Endothelial cell of umbilical vein (primary cell): Measurements from ENCODE around the gene EXOC6. TPM values are rescaled to one million over a fixed set of nuclear protein-coding genes. Genes with fewer than 3 reads are reported as not detected.
"Not testable (repeated sequence)": the region's sequence is repeated elsewhere in the genome, so short reads cannot be mapped to it uniquely, and the experiment has no call there.

Experiments
- BruUV-seq: library from RNA; stranded (reverse); fragments of 400-500 nt; replicated peaks from 2 replicates; lab custom pipeline; 2021; lab: Mats Ljungman, UMichigan
- CTCF ChIA-PET: fragments of 300-600, 350-600 bp; sonication (Branson Sonifier 250); formaldehyde crosslinking; loops from one replicate; lab custom pipeline; 2021; ENCODE audit warnings: antibody characterized with exemption, inconsistent platforms; lab: Charles Lee
- POLR2A ChIA-PET: fragments of 300-600, 350-600 bp; sonication (Branson Sonifier 250); formaldehyde crosslinking; loops from one replicate; lab custom pipeline; 2021; ENCODE audit warnings: antibody characterized with exemption, inconsistent platforms; lab: Charles Lee
- DNase-seq: peaks from one replicate; pipeline ENCODE4 v3.0.0-alpha.2; 2011; ENCODE audit warnings: low read depth, low spot score
- FAIRE-seq: peaks from 2 replicates; lab custom pipeline; 2011; peaks lifted over from hg19 to GRCh38; lab: Jason Lieb, UNC
- H2AFZ ChIP-seq: 2 replicates; pipeline ENCODE4 v1.6.0; 2012; ENCODE audit warnings: low read depth, low read length, control low read depth, inconsistent platforms
- H3K27ac ChIP-seq: 2 replicates; pipeline ENCODE4 v1.5.1; 2011; ENCODE audit warnings: low read depth, mild to moderate bottlenecking, control low read depth, low read length, moderate library complexity; ENCODE audit not compliant: insufficient read depth
- H3K27me3 ChIP-seq, 2 experiments: 2 replicates each; pipeline versions ENCODE4 v1.6.0 to v1.6.1; 2011; ENCODE audit warnings: low read length in 2 of 2, mixed read lengths in 1 of 2; ENCODE audit not compliant: control insufficient read depth in 2 of 2, insufficient read depth in 2 of 2
- H3K36me3 ChIP-seq, 2 experiments: 2 replicates in 1 of 2; 3 replicates in 1 of 2; pipeline ENCODE4 v1.5.1; 2011; ENCODE audit warnings: low read length in 2 of 2, mild to moderate bottlenecking in 1 of 2, moderate library complexity in 1 of 2; ENCODE audit not compliant: control insufficient read depth in 2 of 2, insufficient read depth in 2 of 2; ENCODE audit errors: extremely low read depth in 1 of 2
- H3K4me1 ChIP-seq: 3 replicates; pipeline ENCODE4 v1.5.1; 2011; ENCODE audit warnings: mild to moderate bottlenecking, low read length; ENCODE audit not compliant: control insufficient read depth, insufficient read depth; ENCODE audit errors: extremely low read depth
- H3K4me2 ChIP-seq: 2 replicates; pipeline ENCODE4 v1.6.1; 2011; ENCODE audit warnings: low read length, control low read depth, mixed read lengths; ENCODE audit not compliant: insufficient read depth
- H3K4me3 ChIP-seq, 3 experiments: fragments of 200-600 bp in 1 of 3; sonication (generic), shearing (Covaris generic) in 1 of 3; replicated peaks in 1 of 3; 2 replicates each; pipeline ENCODE4 v1.5.1; 2011 to 2016; ENCODE audit warnings: control low read depth in 3 of 3, low read length in 3 of 3, mild to moderate bottlenecking in 2 of 3, inconsistent platforms in 1 of 3, low read depth in 1 of 3, moderate library complexity in 1 of 3; ENCODE audit not compliant: insufficient read depth in 1 of 3
- H3K79me2 ChIP-seq: 2 replicates; pipeline ENCODE4 v1.6.0; 2012; ENCODE audit warnings: low read length, inconsistent platforms; ENCODE audit not compliant: control insufficient read depth, insufficient read depth
- H3K9ac ChIP-seq: replicated peaks from 2 replicates; pipeline ENCODE3; 2011; ENCODE audit warnings: low read length, control low read depth; ENCODE audit not compliant: insufficient read depth; ENCODE audit errors: extremely low read depth
- H3K9me1 ChIP-seq: replicated peaks from 3 replicates; pipeline ENCODE4 v1.6.0; 2011; ENCODE audit warnings: mild to moderate bottlenecking, low read length; ENCODE audit not compliant: control insufficient read depth, insufficient read depth; ENCODE audit errors: extremely low read depth
- H3K9me3 ChIP-seq: replicated peaks from 2 replicates; pipeline ENCODE4 v1.5.1; 2012; ENCODE audit warnings: low read length, inconsistent platforms; ENCODE audit not compliant: control insufficient read depth, insufficient read depth
- H4K20me1 ChIP-seq: replicated peaks from 2 replicates; pipeline ENCODE3; 2011; ENCODE audit warnings: mild to moderate bottlenecking, low read length; ENCODE audit not compliant: control insufficient read depth, insufficient read depth; ENCODE audit errors: extremely low read depth
- EZH2 ChIP-seq: IDR thresholded peaks from 2 replicates; pipeline ENCODE4 v1.6.1; 2012; ENCODE audit warnings: borderline replicate concordance, low read depth, mild to moderate bottlenecking, moderate library complexity, low read length, inconsistent platforms; ENCODE audit not compliant: severe bottlenecking
- FOS ChIP-seq: IDR thresholded peaks from 2 replicates; pipeline ENCODE4 v1.6.1; 2011; ENCODE audit warnings: mild to moderate bottlenecking, low read length, moderate library complexity, borderline replicate concordance; ENCODE audit not compliant: insufficient read depth
- MAX ChIP-seq: IDR thresholded peaks from 2 replicates; pipeline ENCODE4 v1.6.1; 2011; ENCODE audit not compliant: insufficient read depth, insufficient read length
- POLR2A ChIP-seq: IDR thresholded peaks from 2 replicates; pipeline ENCODE4 v1.6.1; 2012; ENCODE audit warnings: low read depth, mild to moderate bottlenecking, control low read depth, low read length
- dilution Hi-C: fragments of 300-500 bp; cut with MboI; formaldehyde crosslinking; loops from one replicate; pipeline ENCODE4 v1.15.0; 2019; ENCODE audit warnings: low sequenced_read_pairs; ENCODE audit not compliant: extremely low pct_ligation_motif_present
- intact Hi-C: fragments of 100-400 bp; cut with micrococcal nuclease; formaldehyde crosslinking; loops from one replicate; pipeline ENCODE4 v1.10.0; 2022
- polyA plus RNA-seq, 4 experiments: library from polyadenylated mRNA; depleted of rRNA in 3 of 4; stranded (reverse) in 3 of 4; unstranded in 1 of 4; fragments of >200 nt; gene quantifications; 2 replicates each; pipeline versions ENCODE4 v1.2.1 to v1.2.3, GENCODE V29; 2011 to 2012; ENCODE audit warnings: missing spikeins in 1 of 4
- total RNA-seq: library from RNA; stranded (reverse); gene quantifications from 2 replicates; pipeline ENCODE4 v1.2.3, GENCODE V29; 2021

Gene EXOC6
- total and polyA plus RNA-seq, 2 donors (not counting 3 experiments of a cell fraction or from before 2014, with no cell fraction given), result 72.6 to 108 TPM

DNA sequence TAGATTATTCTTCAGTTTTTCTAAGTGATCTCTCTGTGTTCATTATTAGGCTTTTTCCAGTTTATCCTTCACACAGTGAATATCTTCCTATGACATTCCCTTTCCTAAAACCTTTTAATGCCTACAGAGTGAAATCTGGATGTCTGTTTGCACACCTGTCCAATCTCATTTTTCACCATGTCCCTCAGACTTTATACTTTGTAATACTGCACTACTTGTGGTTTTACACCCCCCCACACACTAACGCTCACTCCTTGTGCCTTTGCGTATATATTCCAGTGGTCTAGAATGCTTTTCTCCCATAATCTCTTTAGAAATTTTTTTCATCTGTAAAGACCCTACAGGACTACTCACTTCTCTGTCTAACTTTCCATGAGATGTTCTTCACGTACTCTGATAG, 98.2 kb downstream of the EXOC6 start:
- Histone ChIP-seq H2AFZ (no peak overlapping the region), H3K27ac (no peak overlapping the region), H3K9ac (no peak overlapping the region), H3K4me2 (no peak overlapping the region), H3K9me3 (no peaks in the 10 kb centered on the region), H3K79me2 (no peaks in the 10 kb centered on the region), H3K9me1 (no peaks in the 10 kb centered on the region), H3K36me3 (peaks cover 18 to 21% of the 10 kb centered on the region in 2 experiments), H3K27me3 (no peaks in the 10 kb centered on the region), H3K4me3 (no peak overlapping the region), H3K4me1 (no peaks in the 10 kb centered on the region), H4K20me1 (no peaks in the 10 kb centered on the region)
- ChIA-PET POLR2A (no interaction called here), CTCF (interaction anchor here (0.8 to 2.3 kb wide), 4 partner anchors 9 to 17 kb away, joined by 3 to 8 read pairs (median 3); no protein-coding TSS in a partner anchor)
- dilution Hi-C loops (no loop called here), intact Hi-C loops (no loop called here)
- no peak for TF ChIP-seq MAX
- no peak for TF ChIP-seq FOS
- no peak for TF ChIP-seq POLR2A
- no peak for TF ChIP-seq EZH2
- no TSS peak for BruUV-seq
- no peak for DNase-seq
- FAIRE-seq, result no peak

- H3K79me2 ChIP-seq, CTCF ChIA-PET, H3K9ac ChIP-seq, H2AFZ ChIP-seq, dilution Hi-C loops, H3K4me3 ChIP-seq, intact Hi-C loops, H3K27me3 ChIP-seq, H3K9me1 ChIP-seq, H3K27ac ChIP-seq, H3K9me3 ChIP-seq, DNase-seq, POLR2A ChIA-PET, H3K4me2 ChIP-seq, FAIRE-seq, H3K4me1 ChIP-seq, BruUV-seq, H4K20me1 ChIP-seq: not testable (repeated sequence)
- peaks cover 20 to 43% of the 10 kb centered on the region in 2 experiments for H3K36me3 ChIP-seq
Observed at GRCh38 chr10:92952573-92952972, 104.3 kb downstream of the EXOC6 start.
